C4-2B (cell line): ENCODE results near the gene DNTTIP2.

ENCODE experiments used
- ZFX ChIP-seq: fragments of 450-650 bp; IDR thresholded peaks from 2 replicates; pipeline ENCODE4 v1.6.1; 2017
- TF ChIP-seq, protein P1 (sequence below): fragments of 450-650 bp; conservative IDR thresholded peaks from 2 replicates; pipeline ENCODE4 v1.5.1; 2017; ENCODE audit warnings: mild to moderate bottlenecking

DNA sequence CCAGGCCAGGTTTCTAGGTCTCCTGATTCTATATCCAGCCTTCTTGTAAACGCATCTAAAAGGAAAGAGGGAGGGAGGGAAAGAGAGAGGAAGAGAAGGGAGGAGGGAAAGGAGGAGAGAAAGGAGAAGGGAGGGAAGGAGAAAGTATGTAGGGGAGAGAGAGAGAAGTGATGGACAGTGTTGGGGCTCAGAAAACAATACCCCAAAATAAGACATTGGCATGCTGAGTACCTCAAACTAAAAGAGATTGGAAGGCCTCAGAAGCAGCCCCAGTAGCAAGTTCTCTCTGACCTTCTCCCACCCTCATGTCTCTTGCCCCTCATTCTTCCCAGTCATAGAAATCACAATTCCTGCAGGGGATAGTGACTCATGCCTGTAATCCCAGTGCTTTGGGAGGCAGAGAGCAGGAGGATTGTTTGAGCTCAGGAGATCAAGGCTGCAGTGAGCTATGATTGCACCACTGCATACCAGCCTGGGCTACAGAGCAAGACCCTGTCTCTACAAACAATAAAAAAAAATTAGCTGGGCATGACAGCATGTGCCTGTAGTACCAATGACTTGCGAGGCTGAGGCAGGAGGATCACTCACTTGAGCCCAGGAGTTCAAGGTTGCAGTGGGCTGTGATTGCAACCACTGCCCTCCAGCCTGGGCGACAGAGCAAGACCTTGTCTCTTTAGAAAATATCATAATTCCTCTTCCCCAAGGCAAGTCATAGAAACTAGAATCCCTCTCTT, 51.2 kb downstream of the DNTTIP2 start:
- TF ChIP-seq, protein P1, sequence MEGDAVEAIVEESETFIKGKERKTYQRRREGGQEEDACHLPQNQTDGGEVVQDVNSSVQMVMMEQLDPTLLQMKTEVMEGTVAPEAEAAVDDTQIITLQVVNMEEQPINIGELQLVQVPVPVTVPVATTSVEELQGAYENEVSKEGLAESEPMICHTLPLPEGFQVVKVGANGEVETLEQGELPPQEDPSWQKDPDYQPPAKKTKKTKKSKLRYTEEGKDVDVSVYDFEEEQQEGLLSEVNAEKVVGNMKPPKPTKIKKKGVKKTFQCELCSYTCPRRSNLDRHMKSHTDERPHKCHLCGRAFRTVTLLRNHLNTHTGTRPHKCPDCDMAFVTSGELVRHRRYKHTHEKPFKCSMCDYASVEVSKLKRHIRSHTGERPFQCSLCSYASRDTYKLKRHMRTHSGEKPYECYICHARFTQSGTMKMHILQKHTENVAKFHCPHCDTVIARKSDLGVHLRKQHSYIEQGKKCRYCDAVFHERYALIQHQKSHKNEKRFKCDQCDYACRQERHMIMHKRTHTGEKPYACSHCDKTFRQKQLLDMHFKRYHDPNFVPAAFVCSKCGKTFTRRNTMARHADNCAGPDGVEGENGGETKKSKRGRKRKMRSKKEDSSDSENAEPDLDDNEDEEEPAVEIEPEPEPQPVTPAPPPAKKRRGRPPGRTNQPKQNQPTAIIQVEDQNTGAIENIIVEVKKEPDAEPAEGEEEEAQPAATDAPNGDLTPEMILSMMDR, result no peak
- no peak for TF ChIP-seq ZFX
